Vagina (tissue), 2 donors: ENCODE measurements around the gene CCDC68. TPM values are rescaled to one million over a fixed set of nuclear protein-coding genes. Genes with fewer than 3 reads are reported as not detected.

Experiments used
- DNase-seq, 2 donors: peaks; one replicate each; pipeline ENCODE4 v3.0.0-alpha.2; 2017; ENCODE audit errors: extremely low spot score in 2 of 2
- H3K27ac ChIP-seq: fragments of 200-600 bp; sonication (generic); one replicate; pipeline ENCODE4 v1.5.1; 2019
- H3K27me3 ChIP-seq: fragments of 200-600 bp; sonication (generic); one replicate; pipeline ENCODE4 v1.5.1; 2019
- H3K36me3 ChIP-seq, 2 donors: fragments of 200-600 bp; sonication (generic); one replicate each; pipeline ENCODE4 v1.5.1; 2017 to 2019
- H3K4me1 ChIP-seq: fragments of 200-600 bp; sonication (generic); one replicate; pipeline ENCODE4 v1.5.1; 2019
- H3K4me3 ChIP-seq, 2 donors: fragments of 200-600 bp; sonication (generic); 1 replicate in 1 of 2; 2 replicates in 1 of 2; pipeline ENCODE4 v1.5.1; 2016 to 2019
- H3K9me3 ChIP-seq: fragments of 200-600 bp; sonication (generic); one replicate; pipeline ENCODE4 v1.5.1; 2019
- POLR2A ChIP-seq, 2 donors: fragments of 450-650 bp; IDR thresholded peaks; one replicate each; pipeline ENCODE4 v1.6.1; 2017; ENCODE audit warnings: antibody characterized with exemption in 2 of 2, mild to moderate bottlenecking in 2 of 2, moderate library complexity in 2 of 2
- POLR2AphosphoS5 ChIP-seq, 2 donors: sonication (generic); formaldehyde crosslinking; IDR thresholded peaks; one replicate each; pipeline ENCODE4 v1.9.0; 2017; ENCODE audit warnings: antibody characterized with exemption in 2 of 2, mild to moderate bottlenecking in 2 of 2, low read depth in 1 of 2; ENCODE audit not compliant: insufficient read depth in 1 of 2
- intact Hi-C: fragments of 100-400 bp; cut with DNase I; formaldehyde crosslinking; loops from one replicate; pipeline ENCODE4 v1.15.1; 2023
- total RNA-seq: library from RNA; depleted of rRNA; stranded (reverse); fragments of >200 nt; gene quantifications from one replicate; pipeline ENCODE4 v1.2.3, GENCODE V29; 2016
- TF ChIP-seq, protein P1 (sequence below), 3 experiments: fragments of 450-650 bp in 2 of 3; fragments of 200-600 bp in 1 of 3; sonication (generic) in 1 of 3; IDR thresholded peaks; one replicate each; pipeline ENCODE4 v1.5.1; 2017 to 2019; ENCODE audit warnings: antibody characterized with exemption in 3 of 3, mild to moderate bottlenecking in 2 of 3, moderate library complexity in 2 of 3

CCDC68 gene
- total RNA-seq, 1 donor from 2014 or later: 8.1 TPM

DNA sequence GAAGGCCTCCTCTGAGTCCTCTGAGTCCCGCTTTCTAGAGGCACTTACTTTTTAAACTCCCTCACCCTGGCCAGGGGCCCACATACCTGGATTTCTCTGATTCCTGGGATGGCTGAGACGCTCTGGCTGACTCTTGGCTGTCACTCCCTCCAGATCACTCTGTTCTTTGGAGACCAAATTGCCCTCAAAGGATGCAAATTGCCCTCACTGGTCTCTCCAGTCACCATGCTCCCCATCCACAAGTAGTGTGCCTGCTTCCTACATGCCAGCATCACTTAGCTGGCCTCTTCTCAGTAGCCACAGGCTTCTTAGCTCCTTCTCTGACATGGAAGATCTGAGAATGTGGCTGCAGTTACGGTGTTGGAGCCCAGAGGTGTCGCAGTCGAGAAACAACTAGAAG, 41.3 kb upstream of the CCDC68 start:
- H3K27ac ChIP-seq: no peak overlapping the region
- no peaks in the 10 kb centered on the region for H3K36me3 ChIP-seq
- intact Hi-C loops: no loop called here
- no peaks in the 10 kb centered on the region for H3K27me3 ChIP-seq
- DNase-seq: no peak
- H3K4me1 ChIP-seq: no peaks in the 10 kb centered on the region
- H3K4me3 ChIP-seq: no peak overlapping the region
- TF ChIP-seq POLR2AphosphoS5 (IDR thresholded peaks at IDR 0.05; ENCODE audit: insufficient read depth in 1 of 2, low read depth in 1 of 2) (no peak), POLR2A (IDR thresholded peaks at IDR 0.05) (no peak)
- TF ChIP-seq, protein P1, sequence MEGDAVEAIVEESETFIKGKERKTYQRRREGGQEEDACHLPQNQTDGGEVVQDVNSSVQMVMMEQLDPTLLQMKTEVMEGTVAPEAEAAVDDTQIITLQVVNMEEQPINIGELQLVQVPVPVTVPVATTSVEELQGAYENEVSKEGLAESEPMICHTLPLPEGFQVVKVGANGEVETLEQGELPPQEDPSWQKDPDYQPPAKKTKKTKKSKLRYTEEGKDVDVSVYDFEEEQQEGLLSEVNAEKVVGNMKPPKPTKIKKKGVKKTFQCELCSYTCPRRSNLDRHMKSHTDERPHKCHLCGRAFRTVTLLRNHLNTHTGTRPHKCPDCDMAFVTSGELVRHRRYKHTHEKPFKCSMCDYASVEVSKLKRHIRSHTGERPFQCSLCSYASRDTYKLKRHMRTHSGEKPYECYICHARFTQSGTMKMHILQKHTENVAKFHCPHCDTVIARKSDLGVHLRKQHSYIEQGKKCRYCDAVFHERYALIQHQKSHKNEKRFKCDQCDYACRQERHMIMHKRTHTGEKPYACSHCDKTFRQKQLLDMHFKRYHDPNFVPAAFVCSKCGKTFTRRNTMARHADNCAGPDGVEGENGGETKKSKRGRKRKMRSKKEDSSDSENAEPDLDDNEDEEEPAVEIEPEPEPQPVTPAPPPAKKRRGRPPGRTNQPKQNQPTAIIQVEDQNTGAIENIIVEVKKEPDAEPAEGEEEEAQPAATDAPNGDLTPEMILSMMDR (IDR thresholded peaks at IDR 0.05): no peak
- no peaks in the 10 kb centered on the region for H3K9me3 ChIP-seq

DNA sequence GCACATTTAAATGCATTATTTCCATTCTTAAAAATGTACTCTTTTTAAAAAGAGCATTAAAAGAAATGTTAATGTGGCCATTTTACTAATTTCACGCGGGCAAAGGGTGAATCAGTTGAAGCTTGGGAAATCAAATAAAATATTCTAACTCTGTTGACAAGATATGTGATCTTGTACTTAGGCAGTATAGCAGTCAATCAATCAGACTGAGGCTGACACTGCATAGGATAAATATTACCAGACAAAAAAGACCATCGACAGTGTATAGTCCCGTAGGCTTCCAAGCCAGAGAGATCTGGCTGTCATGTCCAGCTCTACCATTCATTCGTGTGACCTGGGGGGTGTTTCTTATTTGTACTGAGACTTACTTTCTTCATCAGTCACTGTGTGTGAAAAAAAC, 39.8 kb upstream of the CCDC68 start:
- intact Hi-C loops: no loop called here
- no peak overlapping the region for H3K27ac ChIP-seq
- TF ChIP-seq, protein P1 (IDR thresholded peaks at IDR 0.05): no peak
- TF ChIP-seq POLR2A (IDR thresholded peaks at IDR 0.05) (no peak), POLR2AphosphoS5 (IDR thresholded peaks at IDR 0.05; ENCODE audit: insufficient read depth in 1 of 2, low read depth in 1 of 2) (no peak)

DNA sequence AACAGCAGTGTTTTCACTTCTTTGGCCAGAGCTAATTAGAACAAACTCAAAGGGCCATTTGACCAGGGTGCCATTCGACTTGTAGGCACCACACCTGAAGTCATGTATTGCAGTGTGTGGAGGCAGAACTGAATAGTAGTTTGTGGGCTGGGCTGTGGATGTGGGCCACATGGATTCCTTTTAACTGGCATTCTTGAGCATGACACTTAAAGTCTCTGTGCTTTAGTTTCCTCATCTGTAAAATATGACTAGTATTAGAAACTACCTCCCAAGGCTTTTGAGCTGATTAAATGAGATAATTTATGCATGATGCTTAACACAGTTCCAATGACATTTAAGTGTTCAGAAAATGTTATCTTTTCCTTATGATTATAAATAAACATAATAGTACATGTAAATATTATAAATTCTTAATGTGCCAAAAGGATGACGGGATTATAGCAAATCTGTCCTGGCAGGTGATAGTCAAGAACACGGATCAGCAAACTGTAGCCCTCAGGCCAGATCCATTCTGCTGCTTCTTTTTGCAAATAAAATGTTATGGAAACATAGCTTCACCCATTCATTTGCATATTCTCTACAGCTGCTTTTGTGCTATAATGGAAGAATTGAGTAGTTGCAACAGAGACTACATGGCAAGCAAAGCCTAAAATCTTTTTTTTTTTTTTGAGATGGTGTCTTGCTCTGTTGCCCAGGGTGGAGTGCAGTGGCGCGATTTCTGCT, 36.3 kb upstream of the CCDC68 start:
- Histone ChIP-seq H3K36me3 (no peaks in the 10 kb centered on the region), H3K27ac (no peak overlapping the region), H3K27me3 (no peaks in the 10 kb centered on the region), H3K4me3 (no peak overlapping the region), H3K4me1 (no peaks in the 10 kb centered on the region), H3K9me3 (no peaks in the 10 kb centered on the region)
- no peak for DNase-seq
- intact Hi-C loops: no loop called here
- no peak for TF ChIP-seq POLR2AphosphoS5 (IDR thresholded peaks at IDR 0.05; ENCODE audit: insufficient read depth in 1 of 2, low read depth in 1 of 2)
- TF ChIP-seq, protein P1 (IDR thresholded peaks at IDR 0.05): no peak
- no peak for TF ChIP-seq POLR2A (IDR thresholded peaks at IDR 0.05)

More for the DNA sequence above, 39.8 kb upstream of the CCDC68 start:
- DNase-seq: no peak
- no peaks in the 10 kb centered on the region for H3K27me3 ChIP-seq
- no peaks in the 10 kb centered on the region for H3K4me1 ChIP-seq
- H3K9me3 ChIP-seq: no peaks in the 10 kb centered on the region
- H3K4me3 ChIP-seq: no peak overlapping the region
- no peaks in the 10 kb centered on the region for H3K36me3 ChIP-seq

DNA sequence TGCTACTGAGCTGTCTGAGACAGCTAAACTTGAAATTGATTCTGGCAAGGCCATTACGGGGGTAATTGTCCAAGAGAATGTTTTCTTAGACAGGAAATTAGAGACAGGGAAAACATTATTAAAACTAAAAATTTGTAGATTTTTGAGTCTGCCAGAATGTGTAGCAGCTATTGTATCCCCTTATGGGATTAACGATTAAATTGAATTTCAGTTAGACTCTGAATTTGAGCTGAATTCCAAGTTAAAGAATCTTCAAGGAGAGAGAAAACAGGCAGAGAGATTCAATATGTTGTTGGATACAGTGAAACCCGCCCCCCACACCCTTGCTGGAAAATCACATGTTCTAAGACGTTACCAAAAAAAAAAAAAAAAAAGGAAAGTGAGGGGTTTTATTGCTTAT, 32.7 kb upstream of the CCDC68 start:
- Histone ChIP-seq H3K4me3 (no peak overlapping the region), H3K9me3 (no peaks in the 10 kb centered on the region), H3K27me3 (no peaks in the 10 kb centered on the region), H3K4me1 (no peaks in the 10 kb centered on the region), H3K27ac (no peak overlapping the region), H3K36me3 (no peaks in the 10 kb centered on the region)
- TF ChIP-seq POLR2A (IDR thresholded peaks at IDR 0.05): no peak
- TF ChIP-seq, protein P1 (IDR thresholded peaks at IDR 0.05): no peak
- TF ChIP-seq POLR2AphosphoS5 (IDR thresholded peaks at IDR 0.05; ENCODE audit: insufficient read depth in 1 of 2, low read depth in 1 of 2): no peak
- no peak for DNase-seq
- intact Hi-C loops: no loop called here

DNA sequence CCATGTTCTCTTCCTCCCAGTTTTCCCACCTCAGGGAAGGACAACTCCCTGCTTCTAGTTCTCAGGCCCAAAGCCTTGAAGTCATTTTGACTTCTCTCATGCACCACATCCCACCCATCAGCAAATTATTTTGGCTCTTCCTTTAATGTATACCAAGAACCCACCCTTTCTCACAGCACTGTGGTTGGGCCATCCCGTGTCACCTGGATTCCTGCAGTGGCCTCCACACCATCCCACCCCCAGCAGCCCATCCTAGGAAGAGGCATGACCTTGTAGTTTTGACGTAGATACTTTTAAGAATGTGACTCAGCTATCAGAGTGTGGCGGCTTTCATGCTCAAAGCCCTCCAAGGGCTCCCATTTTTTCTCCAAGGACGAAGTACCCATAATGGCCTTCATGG, 25.6 kb upstream of the CCDC68 start:
- Histone ChIP-seq H3K4me1 (no peaks in the 10 kb centered on the region), H3K9me3 (no peaks in the 10 kb centered on the region), H3K36me3 (no peaks in the 10 kb centered on the region), H3K4me3 (no peak overlapping the region), H3K27ac (no peak overlapping the region), H3K27me3 (no peaks in the 10 kb centered on the region)
- TF ChIP-seq, protein P1 (IDR thresholded peaks at IDR 0.05): no peak
- TF ChIP-seq POLR2A (IDR thresholded peaks at IDR 0.05): no peak
- TF ChIP-seq POLR2AphosphoS5 (IDR thresholded peaks at IDR 0.05; ENCODE audit: insufficient read depth in 1 of 2, low read depth in 1 of 2): no peak
- intact Hi-C loops: loop anchor here (5.0 kb wide), 2 partner anchors 308 to 598 kb away; no protein-coding TSS in a partner anchor
- no peak for DNase-seq
